ENCODE data around the gene AKT3.

The AKT3 gene

DNA sequence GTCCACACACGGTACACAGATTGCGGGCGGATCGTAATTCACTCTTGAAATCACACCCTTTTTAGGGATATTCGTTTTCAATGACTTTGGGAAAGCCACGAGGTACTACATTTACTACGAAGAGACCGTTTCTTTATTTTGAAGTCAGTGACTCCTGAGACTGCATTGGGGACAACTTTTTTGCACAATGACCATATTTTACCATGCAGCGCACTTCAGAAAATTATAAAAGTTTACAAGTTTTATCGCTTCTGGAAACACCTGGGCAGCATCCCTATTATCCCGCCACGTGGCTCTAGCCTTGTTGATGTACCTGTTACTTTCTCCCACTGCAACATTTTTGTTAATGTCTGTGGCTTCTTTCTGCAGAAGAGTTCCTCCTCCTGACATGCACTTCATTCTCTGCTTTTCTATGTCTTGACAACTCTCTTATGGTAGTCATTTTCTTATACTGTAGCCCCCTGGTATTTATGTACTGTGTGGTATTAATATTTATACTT lies 1.3 kb upstream of the AKT3 start:
- Histone ChIP-seq H3K9me3 (ENCODE audit: control insufficient read depth, insufficient read depth, low read length) (no peaks in the 10 kb centered on the region), H3K4me1 (ENCODE audit: control insufficient read depth, insufficient read depth, low read length) (peaks cover 5% of the 10 kb centered on the region), H3K36me3 (ENCODE audit: control insufficient read depth, insufficient read depth, low read length) (no peaks in the 10 kb centered on the region), H3K4me3 (ENCODE audit: low read depth, low read length) (peak overlapping the region; percentile 56), H3K27me3 (ENCODE audit: control insufficient read depth, insufficient read depth, low read length) (peaks cover 9% of the 10 kb centered on the region), H3K9ac (ENCODE audit: low read depth, low read length) (no peak overlapping the region)

DNA sequence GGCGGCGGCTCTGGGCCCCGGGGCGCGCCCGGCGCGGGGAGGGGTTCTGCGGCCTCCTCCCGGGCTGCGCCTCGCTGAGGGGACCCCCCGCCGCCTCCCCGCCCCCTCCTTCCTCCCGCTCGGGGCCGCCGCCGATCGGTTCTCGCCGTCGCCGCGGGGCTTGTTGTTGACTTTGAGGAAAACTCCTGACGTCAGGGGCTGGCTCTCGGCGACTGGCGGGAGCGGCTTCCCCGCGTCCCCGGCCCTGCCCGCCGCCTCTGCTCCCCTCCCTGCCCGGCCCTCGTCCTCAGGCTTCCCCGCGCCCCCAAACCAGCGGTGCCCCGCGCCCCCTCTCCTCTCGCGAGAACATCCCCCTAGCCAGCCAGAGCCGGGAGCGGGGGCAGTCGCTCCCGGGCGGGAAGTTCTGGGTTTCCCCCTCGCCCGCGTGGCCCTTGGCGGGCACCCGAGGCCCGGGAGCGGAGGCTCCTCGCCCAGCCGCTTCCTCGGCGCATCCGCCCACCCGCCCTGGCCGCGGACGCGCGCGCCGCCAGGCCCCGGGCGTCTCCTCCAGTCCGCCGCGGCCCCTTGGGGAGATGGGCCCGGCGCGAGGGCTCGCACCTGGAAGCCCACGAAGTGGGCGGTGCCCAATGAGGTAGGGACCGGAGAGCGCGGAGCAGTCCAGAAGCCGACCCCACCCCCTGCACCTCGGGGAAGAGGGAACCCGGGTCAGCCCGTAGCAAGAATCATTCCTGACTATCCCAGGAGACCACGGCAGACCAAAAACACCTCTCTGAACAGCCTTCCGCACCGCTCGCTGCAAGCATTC lies 611 bp upstream of the AKT3 start:
- H3K9ac ChIP-seq (ENCODE audit: low read depth, low read length) = peak overlapping the region; percentile 32
- peaks cover 9% of the 10 kb centered on the region for H3K27me3 ChIP-seq (ENCODE audit: control insufficient read depth, insufficient read depth, low read length)
- H3K9me3 ChIP-seq (ENCODE audit: control insufficient read depth, insufficient read depth, low read length) = no peaks in the 10 kb centered on the region
- H3K36me3 ChIP-seq (ENCODE audit: control insufficient read depth, insufficient read depth, low read length) = no peaks in the 10 kb centered on the region
- H3K4me3 ChIP-seq (ENCODE audit: low read depth, low read length) = peak overlapping the region; percentile 56
- H3K4me1 ChIP-seq (ENCODE audit: control insufficient read depth, insufficient read depth, low read length) = peaks cover 5% of the 10 kb centered on the region

DNA sequence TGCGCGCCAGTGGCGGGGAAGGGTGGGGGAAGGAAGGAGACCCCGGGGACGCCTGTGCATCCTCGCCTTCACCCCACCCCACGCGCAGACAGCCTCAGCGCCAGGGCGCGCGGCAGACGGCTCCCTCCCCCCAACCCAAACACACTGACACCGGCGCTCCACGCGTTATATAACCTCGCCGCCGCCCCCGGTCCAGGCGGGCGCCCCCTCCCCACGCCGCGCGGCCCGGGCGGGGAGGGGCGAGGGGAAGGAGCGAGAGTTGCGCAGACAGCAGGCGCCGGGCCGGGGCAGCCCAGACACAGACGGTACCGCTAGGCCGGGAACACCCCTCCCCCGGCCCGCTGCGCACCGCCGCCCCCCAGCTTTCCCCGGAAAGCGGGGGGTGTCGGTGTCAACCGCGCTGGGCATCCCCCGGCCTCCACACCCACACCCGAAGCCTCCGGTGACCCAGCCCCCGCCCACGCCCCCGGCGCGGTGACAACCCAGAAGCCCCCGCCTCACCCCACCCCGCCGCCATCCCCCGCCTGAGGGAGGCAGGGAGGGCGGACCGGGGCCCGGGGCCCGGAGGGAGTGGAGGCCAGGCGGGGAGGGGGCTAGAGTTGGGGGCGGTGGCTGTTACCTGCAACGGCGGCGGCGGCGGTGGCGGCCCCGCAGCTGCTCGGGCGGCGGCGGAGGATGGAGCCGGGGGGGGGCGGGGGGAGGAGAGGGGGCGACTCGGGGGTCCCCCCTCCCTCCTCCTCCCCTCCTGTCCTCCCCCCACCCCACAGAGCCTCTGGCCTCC lies 432 bp downstream of the AKT3 start:
- Histone ChIP-seq H3K9ac (ENCODE audit: low read depth, low read length) (no peak overlapping the region), H3K4me3 (ENCODE audit: low read depth, low read length) (peak overlapping the region; percentile 72), H3K36me3 (ENCODE audit: control insufficient read depth, insufficient read depth, low read length) (no peaks in the 10 kb centered on the region), H3K4me1 (ENCODE audit: control insufficient read depth, insufficient read depth, low read length) (peaks cover 5% of the 10 kb centered on the region), H3K27me3 (ENCODE audit: control insufficient read depth, insufficient read depth, low read length) (peaks cover 9% of the 10 kb centered on the region), H3K9me3 (ENCODE audit: control insufficient read depth, insufficient read depth, low read length) (no peaks in the 10 kb centered on the region)

DNA sequence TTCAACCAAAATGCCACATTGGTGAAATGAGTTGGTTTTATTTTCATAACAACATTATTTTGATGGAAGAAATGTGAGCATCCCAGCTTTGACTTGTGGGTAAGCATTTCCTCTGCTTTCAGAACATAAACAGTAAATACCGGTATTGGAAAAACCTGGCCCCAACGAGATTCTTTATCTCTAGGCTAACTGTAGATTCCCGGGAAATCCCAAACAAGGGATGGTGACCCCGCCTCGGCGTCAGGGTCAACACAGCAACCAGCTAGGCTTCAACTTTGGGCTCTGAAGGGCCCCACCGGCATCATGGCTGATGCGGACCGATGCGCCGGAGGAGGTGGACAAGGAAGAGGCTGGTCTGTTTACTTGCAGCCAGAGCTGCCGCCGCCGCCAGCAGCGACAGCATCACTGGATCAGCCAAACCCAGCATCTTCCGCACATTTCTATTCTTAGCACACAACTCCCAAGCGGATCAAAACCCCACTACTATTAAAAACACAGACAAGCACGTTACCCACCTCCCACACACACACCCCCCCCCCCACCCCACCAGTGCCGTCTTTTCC lies 1.1 kb downstream of the AKT3 start:
- Histone ChIP-seq H3K36me3 (ENCODE audit: control insufficient read depth, insufficient read depth, low read length) (no peaks in the 10 kb centered on the region), H3K27me3 (ENCODE audit: control insufficient read depth, insufficient read depth, low read length) (peaks cover 9% of the 10 kb centered on the region), H3K4me3 (ENCODE audit: low read depth, low read length) (peak overlapping the region; percentile 72), H3K4me1 (ENCODE audit: control insufficient read depth, insufficient read depth, low read length) (peaks cover 5% of the 10 kb centered on the region), H3K9ac (ENCODE audit: low read depth, low read length) (no peak overlapping the region), H3K9me3 (ENCODE audit: control insufficient read depth, insufficient read depth, low read length) (no peaks in the 10 kb centered on the region)

DNA sequence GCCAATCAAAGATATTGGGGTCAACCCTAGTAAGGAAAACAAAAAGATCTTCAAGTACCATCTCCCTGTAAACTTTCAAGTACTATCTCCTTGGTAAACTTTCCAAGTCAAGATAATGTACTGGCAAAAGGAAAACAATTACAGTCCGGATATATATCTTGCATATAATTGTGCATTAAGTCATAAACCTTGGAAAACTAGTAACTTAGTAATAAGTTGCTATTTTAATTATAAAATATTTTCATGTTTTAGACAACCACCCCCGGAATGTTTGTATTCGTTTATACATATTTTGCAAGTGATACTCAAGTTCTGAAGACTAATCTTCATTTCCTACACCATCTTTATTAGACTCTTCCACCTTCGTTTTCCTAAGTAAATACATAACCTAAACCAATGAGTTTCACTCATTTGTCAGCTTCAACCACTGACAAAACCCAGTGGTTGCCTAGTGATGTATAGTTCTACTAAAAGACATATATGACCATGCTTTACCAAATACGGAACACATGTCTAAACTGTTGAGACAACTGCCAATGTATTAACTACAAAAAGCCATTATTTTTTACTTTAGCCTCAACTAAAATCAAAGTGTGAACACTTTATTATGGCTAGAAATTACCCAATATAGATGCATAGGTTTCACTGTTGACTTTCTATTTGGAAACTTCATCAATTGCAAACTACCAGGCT lies 1.7 kb downstream of the AKT3 start:
- Histone ChIP-seq H3K9me3 (ENCODE audit: control insufficient read depth, insufficient read depth, low read length) (no peaks in the 10 kb centered on the region), H3K9ac (ENCODE audit: low read depth, low read length) (no peak overlapping the region), H3K27me3 (ENCODE audit: control insufficient read depth, insufficient read depth, low read length) (peaks cover 9% of the 10 kb centered on the region), H3K36me3 (ENCODE audit: control insufficient read depth, insufficient read depth, low read length) (no peaks in the 10 kb centered on the region), H3K4me1 (ENCODE audit: control insufficient read depth, insufficient read depth, low read length) (peaks cover 5% of the 10 kb centered on the region), H3K4me3 (ENCODE audit: low read depth, low read length) (peak overlapping the region; percentile 72)

DNA sequence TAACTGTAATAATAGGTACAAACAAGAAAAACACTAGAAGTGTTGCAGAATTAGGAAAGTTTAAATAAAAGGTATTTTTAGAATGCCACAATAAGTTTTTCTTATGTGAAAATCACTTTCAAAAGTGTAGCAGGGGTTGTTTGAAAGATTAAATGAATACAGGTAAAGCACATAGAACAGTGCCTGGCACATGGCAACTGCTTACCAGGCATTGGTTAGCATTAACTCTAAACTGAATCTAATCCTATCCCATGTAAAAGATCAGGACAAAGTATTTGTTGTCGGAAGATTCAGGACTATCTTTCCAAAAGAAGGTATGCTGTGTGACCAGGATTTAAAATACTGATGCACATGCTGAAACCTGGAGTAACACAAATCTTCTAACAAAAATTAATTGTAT lies 3.3 kb downstream of the AKT3 start:
- H3K9ac ChIP-seq (ENCODE audit: low read depth, low read length) = no peak overlapping the region
- no peaks in the 10 kb centered on the region for H3K9me3 ChIP-seq (ENCODE audit: control insufficient read depth, insufficient read depth, low read length)
- peaks cover 1% of the 10 kb centered on the region for H3K27me3 ChIP-seq (ENCODE audit: control insufficient read depth, insufficient read depth, low read length)
- no peaks in the 10 kb centered on the region for H3K36me3 ChIP-seq (ENCODE audit: control insufficient read depth, insufficient read depth, low read length)
- no peak overlapping the region for H3K4me3 ChIP-seq (ENCODE audit: low read depth, low read length)
- peaks cover 4% of the 10 kb centered on the region for H3K4me1 ChIP-seq (ENCODE audit: control insufficient read depth, insufficient read depth, low read length)

DNA sequence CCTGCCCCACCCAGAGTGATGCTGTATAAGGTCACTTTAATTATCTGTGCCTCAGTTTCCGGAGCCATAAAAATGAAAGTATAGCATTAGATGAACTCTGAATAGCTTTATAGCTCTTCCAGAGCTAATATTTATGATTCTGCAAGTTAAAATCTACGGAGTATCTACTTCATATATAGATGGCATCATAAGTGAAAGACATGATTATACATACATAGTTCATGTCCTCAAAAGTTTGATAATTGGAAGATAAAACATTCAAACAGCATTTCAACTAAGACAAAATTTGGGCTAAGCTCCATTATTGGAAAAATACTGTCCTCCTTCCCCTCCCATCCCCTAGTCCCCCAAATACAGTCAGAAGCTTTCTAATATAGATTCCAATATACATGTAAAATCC lies 4.2 kb downstream of the AKT3 start:
- Histone ChIP-seq H3K9me3 (ENCODE audit: control insufficient read depth, insufficient read depth, low read length) (no peaks in the 10 kb centered on the region), H3K27me3 (ENCODE audit: control insufficient read depth, insufficient read depth, low read length) (no peaks in the 10 kb centered on the region), H3K4me1 (ENCODE audit: control insufficient read depth, insufficient read depth, low read length) (peaks cover 3% of the 10 kb centered on the region), H3K36me3 (ENCODE audit: control insufficient read depth, insufficient read depth, low read length) (no peaks in the 10 kb centered on the region), H3K4me3 (ENCODE audit: low read depth, low read length) (no peak overlapping the region), H3K9ac (ENCODE audit: low read depth, low read length) (no peak overlapping the region)

DNA sequence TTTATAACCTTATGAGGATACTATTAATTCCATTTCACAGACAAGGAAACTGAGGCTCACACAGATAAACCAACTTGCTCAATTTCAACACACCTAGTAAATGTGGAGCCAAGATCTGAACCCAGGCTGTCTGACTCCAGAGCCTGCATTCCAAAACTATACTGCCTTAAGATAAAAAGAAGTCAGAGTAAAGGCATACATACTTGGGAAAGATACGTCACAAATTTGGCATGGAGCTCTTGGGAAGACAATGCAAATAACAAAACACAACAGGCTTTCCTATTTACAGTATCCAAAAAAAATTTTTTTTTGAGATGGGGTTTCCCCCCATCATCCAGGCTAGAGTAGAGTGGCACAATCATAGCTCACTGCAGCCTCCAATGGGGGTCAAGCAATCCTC lies 5.9 kb downstream of the AKT3 start:
- Histone ChIP-seq H3K27me3 (ENCODE audit: control insufficient read depth, insufficient read depth, low read length) (no peaks in the 10 kb centered on the region), H3K36me3 (ENCODE audit: control insufficient read depth, insufficient read depth, low read length) (no peaks in the 10 kb centered on the region), H3K9me3 (ENCODE audit: control insufficient read depth, insufficient read depth, low read length) (no peaks in the 10 kb centered on the region), H3K4me3 (ENCODE audit: low read depth, low read length) (no peak overlapping the region), H3K4me1 (ENCODE audit: control insufficient read depth, insufficient read depth, low read length) (peaks cover 3% of the 10 kb centered on the region), H3K9ac (ENCODE audit: low read depth, low read length) (no peak overlapping the region)

DNA sequence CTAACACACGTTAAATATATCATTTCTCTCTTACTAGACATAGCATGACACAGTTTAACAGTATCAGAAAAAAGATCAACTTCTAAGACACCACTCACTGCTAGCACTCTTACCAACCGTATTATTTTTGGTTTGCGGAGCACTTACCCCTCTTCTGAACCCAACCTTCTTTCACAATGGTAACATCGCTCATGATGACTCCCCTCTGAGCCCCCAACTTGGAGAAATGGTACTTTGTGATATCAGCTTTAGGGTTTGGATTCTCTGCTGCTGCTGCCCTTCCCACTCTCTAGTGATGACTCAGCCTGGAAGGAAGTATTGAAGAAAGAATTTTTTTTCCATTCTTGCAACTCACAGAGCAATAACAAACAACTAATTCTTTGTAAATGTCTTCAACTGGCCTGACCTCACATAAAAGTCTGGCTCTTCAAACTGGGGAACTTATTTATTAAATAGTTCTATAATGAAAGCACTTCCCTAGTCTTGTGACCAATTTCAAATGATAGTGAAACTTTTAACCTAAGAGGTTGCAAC lies 7.0 kb downstream of the AKT3 start:
- Histone ChIP-seq H3K9ac (ENCODE audit: low read depth, low read length) (no peak overlapping the region), H3K27me3 (ENCODE audit: control insufficient read depth, insufficient read depth, low read length) (no peaks in the 10 kb centered on the region), H3K9me3 (ENCODE audit: control insufficient read depth, insufficient read depth, low read length) (no peaks in the 10 kb centered on the region)

DNA sequence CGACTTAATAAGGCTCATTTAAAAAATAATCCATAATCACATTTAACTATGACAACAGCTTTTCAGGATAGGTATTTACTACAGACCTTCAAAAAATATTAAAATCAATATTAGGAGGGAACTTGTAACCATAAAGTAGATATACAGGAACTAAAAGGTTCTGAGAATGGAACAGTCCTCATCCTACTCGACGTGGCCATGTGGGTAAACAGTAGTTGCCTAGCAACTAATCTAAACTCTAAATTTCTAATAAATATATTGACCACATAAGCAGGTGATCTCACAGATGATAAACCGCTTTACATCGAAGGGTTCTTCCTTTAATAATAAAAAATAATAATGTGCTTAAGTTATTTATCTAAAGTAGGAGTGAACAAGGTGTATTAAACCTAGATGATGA lies 7.9 kb downstream of the AKT3 start:
- H3K9me3 ChIP-seq (ENCODE audit: control insufficient read depth, insufficient read depth, low read length) = no peaks in the 10 kb centered on the region
- H3K4me3 ChIP-seq (ENCODE audit: low read depth, low read length) = no peak overlapping the region
- no peaks in the 10 kb centered on the region for H3K36me3 ChIP-seq (ENCODE audit: control insufficient read depth, insufficient read depth, low read length)
- H3K9ac ChIP-seq (ENCODE audit: low read depth, low read length) = no peak overlapping the region
- no peaks in the 10 kb centered on the region for H3K4me1 ChIP-seq (ENCODE audit: control insufficient read depth, insufficient read depth, low read length)
- H3K27me3 ChIP-seq (ENCODE audit: control insufficient read depth, insufficient read depth, low read length) = no peaks in the 10 kb centered on the region

More for the DNA sequence above, 7.0 kb downstream of the AKT3 start:
- Histone ChIP-seq H3K4me3 (ENCODE audit: low read depth, low read length) (no peak overlapping the region), H3K36me3 (ENCODE audit: control insufficient read depth, insufficient read depth, low read length) (no peaks in the 10 kb centered on the region), H3K4me1 (ENCODE audit: control insufficient read depth, insufficient read depth, low read length) (no peaks in the 10 kb centered on the region)

DNA sequence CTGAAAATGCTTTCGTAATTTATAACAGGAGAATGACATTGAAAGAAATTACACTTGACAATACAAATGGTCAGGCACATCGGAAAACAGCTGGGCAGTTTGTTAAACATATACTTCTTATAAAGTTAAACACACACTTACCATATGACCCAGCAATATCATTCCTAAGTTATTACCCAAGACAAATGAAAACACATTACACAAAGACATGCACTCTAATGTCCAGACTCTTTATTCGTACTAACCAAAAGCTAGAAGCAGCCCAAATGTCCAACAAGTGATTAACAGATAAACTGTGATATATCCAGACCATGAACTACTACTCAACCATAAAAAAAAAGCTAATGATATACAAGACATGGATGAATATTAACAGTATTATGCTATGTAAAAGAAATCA lies 8.5 kb downstream of the AKT3 start:
- H3K9me3 ChIP-seq (ENCODE audit: control insufficient read depth, insufficient read depth, low read length) = no peaks in the 10 kb centered on the region
- no peak overlapping the region for H3K4me3 ChIP-seq (ENCODE audit: low read depth, low read length)
- H3K9ac ChIP-seq (ENCODE audit: low read depth, low read length) = no peak overlapping the region
- no peaks in the 10 kb centered on the region for H3K27me3 ChIP-seq (ENCODE audit: control insufficient read depth, insufficient read depth, low read length)
- no peaks in the 10 kb centered on the region for H3K4me1 ChIP-seq (ENCODE audit: control insufficient read depth, insufficient read depth, low read length)
- no peaks in the 10 kb centered on the region for H3K36me3 ChIP-seq (ENCODE audit: control insufficient read depth, insufficient read depth, low read length)
